Amniotic stem cell (primary cell): ENCODE measurements around the gene INTS13.
"Not testable (repeated sequence)": the region's sequence is repeated elsewhere in the genome, so short reads cannot be mapped to it uniquely, and the experiment has no call there.

Experiments
- DNase-seq: peaks from one replicate; lab custom pipeline; 2025; lab: John Stamatoyannopoulos, UW

INTS13 gene, protein sequence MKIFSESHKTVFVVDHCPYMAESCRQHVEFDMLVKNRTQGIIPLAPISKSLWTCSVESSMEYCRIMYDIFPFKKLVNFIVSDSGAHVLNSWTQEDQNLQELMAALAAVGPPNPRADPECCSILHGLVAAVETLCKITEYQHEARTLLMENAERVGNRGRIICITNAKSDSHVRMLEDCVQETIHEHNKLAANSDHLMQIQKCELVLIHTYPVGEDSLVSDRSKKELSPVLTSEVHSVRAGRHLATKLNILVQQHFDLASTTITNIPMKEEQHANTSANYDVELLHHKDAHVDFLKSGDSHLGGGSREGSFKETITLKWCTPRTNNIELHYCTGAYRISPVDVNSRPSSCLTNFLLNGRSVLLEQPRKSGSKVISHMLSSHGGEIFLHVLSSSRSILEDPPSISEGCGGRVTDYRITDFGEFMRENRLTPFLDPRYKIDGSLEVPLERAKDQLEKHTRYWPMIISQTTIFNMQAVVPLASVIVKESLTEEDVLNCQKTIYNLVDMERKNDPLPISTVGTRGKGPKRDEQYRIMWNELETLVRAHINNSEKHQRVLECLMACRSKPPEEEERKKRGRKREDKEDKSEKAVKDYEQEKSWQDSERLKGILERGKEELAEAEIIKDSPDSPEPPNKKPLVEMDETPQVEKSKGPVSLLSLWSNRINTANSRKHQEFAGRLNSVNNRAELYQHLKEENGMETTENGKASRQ

DNA sequence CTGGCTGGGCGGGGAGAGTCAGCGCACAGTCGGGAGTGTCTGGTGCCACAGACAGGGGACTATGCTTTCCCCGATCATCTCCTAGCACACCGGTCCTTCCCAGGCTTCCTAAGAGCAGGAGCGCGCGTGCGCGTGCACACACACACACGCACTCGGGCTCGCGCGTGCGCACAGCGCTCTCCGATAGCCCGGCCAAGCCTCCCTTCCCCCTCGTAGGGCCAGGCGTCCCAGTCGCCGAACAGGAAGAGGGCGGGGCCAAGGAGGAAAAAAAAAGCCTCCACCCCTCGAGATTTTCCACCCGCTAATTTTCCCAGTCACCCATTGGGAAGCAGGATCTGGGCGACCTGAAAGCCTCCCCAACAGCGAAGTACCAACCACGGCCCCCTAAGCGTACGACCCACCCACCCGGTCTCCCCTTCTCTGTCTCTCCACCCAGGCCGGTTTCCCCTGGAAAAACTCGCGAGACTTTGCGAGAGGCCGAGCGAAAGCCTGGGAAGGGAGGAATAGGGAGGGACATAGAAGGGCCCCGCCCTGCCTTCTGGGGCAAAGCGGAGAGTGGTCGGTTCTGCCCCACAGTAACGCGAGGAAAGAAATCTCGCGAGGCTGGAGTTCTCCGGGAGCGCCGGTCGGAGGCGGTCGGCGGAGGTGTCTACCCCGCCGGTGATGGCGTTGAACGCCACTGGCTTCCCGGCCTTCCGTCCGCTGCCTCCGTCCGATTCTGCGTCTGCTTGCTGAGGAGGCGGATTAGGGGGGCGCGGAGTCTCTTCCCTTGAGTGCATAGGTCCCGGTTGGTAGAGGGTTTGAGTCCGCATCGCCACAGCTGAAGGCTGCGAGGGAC lies at the start of gene INTS13, which contains the start of gene FGFR1OP2:
Gene INTS13, minus strand, starts transcription at position 119 of the 838 bp plus-strand sequence. CDS start 1,178 bp downstream, outside the sequence.
Gene FGFR1OP2, plus strand, starts transcription at position 608 of the 838 bp plus-strand sequence. CDS start 15,689 bp downstream, outside the sequence.
- peak; percentile 98 for DNase-seq

DNA sequence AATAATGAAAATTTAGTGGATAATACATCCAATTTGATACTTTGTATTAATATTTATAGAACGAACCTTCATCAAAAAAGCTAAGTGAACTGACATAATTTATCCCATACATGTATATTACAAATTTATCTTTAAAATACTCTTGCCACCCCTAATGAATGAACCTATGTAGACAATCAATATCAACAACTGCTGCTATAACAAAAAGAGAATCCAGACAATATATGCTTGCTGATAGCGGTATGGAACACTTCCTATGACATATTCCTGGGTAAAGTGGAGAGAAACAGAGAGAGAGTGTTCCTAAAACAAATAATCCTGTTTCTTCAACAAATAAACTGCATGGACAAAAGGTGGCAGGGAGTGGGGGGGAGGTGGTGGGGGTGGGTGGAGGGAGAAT lies 45.1 kb upstream of the INTS13 start:
- DNase-seq: no peak

DNA sequence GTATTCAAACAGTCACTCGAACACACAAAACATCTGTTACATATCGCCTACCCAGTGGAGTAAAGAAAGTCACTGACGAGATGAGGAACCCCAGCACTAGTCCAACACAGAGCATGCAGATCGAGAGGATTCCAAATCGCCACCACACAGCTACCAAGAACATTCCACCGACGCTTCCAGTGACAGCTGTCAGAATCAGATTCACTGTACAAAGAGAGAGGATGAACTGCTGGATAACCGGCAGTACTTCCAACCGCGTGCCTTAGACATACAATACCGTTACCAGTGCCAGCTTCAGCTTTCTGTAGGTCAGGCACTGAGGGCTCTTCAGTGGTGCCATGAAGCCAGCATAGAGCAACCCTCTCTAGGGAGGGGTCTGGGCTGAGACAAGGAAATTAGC lies 42.0 kb upstream of the INTS13 start:
- DNase-seq: no peak

DNA sequence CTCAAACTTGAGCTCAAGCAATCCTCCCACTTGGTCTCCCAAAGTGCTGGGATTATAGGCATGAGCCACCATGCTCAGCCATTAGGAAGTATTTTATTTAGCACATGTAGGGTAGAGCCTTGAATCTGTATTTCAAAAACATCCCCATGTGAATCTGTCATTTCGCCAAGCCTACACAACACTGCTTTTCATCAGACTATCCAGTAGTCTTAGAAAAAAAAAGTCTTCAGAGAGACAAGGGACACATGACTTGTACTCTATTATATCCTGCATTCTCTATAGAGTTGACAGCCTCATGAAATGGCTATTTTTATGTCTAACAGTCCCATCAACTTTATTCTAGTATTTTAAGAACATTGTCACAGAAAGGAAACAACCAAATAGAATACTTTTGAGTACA lies 41.0 kb upstream of the INTS13 start:
- DNase-seq: no peak

DNA sequence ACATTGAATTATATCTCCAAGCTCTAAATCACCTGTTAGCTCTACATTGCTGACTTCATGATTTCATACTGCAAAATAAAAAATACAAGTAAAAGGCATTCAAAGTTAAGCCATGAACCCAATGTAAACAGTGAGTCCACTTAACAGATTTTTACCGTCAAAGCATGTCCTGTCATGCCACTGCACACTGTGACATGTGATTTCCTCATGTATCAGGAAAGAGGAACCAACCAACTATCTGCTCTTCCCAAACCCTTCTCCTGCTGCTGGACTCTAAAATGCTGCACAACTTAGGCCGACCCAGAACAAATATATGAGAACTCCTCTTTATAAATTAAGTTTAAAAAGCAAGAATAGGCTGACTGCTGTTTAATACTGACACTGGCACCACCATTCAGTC lies 38.9 kb upstream of the INTS13 start:
- no peak for DNase-seq

DNA sequence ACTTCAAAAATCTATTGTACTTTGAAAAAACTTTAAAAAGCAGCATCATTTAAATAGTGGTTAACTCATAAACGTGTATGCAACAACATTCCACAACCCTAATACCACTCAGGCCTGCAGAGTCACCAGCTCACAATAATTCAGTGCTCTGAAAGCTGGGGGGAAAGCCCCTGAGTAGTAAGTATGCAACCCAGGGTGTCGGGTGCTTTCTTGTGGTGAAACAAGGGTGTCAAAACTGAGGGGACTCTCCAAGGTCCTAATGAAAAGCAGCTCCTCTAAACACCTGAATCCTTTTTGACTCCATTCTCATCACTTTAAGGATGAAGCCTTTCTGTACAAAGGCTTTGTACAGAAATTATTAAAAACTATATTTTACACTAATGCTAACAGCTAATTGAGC lies 34.2 kb upstream of the INTS13 start:
- DNase-seq: no peak

DNA sequence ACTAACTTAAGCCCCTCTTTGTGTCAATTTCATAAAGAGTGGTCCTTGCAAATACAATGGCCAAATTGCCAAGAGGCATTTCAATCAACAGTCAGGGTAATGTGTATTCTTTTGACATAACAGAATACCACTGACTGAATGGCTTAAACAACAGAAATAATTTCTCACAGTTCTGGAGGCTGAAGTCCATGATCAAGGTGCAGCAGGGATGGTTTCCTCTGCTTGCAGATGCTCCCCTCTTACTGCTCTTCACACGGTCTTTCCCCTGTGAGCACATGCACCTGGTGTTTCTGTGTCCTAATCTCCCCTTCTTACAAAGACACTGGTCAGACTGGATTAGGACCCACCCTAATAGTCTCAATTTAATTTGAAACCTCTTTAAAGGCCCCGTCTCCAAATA lies 32.4 kb upstream of the INTS13 start:
- no peak for DNase-seq

DNA sequence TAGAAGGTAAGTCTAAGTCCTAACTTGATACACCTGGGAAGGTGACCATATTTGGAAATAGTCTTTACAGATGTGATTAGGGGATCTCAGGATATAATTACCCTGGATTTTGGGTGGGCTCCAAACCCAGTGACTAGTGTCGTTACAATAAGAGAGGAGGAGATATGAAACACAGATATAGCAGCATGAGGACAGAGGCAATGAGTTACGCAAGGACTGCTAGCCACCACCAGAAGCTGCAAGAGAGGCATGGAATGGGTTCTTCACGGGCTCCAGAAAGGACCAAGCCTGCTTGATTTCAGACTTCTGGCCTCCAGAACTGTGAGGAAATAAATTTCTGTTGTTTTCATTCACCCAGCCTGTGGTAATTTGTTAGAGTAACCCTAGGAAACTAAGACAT lies 29.1 kb upstream of the INTS13 start:
- no peak for DNase-seq

DNA sequence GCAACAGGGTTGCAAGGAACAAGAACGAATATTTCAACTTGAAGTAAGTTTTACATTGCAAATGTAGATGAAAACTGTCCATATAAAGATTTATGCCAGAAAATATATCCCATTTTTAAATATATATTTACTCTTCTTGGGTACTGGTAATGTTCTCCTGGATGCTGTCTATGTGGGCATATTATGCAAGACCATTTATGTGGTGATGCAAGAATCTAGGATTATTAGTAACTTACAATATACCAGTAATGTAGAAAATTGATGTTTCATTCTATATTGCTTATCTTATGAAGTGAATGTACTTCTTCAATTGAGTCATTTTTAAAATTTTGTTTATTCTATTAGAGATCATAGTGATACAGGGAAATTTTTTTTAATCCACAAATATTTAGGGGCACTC lies 25.6 kb upstream of the INTS13 start:
- DNase-seq: no peak

DNA sequence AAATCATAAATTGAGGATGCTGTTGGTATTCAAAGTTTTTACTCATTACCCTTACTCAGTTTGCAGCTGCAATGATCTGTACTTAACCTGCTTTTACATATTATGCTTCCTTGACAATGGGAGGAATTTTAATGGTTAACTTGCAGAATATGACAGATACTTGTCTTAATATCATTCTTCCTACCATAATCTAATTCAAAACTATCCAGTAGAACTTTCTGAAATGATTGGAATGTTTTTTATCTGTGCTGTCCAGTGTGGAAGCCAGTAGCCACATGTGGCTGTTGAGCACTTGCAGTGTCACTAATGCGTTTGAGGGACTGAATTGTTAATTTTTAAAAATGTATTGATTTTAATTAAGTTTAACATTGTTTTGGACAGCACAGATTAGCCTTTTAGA lies 24.0 kb upstream of the INTS13 start:
- no peak for DNase-seq

DNA sequence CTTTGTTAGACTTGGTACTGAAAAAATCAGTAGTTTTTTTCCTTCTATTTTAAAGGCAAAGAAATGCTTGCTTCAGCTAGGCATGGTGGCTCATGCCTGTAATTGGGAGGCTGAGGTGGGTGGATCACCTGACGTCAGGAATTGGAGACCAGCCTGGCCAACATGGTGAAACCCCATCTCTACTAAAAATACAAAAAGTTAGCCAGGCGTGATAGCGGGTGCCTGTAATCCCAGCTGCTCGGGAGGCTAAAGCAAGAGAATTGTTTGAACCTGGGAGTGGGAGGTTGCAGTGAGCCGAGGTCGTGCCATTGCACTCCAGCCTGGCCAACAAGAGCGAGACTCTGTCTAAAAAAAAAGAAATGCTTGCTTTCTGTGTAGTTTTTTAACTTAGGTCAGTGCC lies 23.6 kb upstream of the INTS13 start:
- DNase-seq: not testable (repeated sequence)

DNA sequence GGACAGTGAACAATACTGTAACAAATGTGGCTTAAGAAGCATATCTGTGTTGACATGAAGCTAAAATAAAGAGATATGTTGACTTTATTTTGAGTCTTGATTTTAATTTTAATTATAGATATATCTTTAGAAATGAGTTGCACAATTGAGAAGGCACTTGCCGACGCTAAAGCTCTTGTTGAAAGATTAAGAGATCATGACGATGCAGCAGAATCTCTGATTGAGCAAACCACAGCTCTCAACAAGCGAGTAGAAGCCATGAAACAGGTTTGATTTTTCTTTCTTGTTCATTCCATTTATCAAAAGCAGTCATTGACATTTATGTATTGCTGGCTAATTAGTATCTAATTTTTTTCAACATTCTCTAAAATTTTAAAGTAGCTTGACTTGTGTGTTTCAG lies 16.2 kb upstream of the INTS13 start:
- no peak for DNase-seq

DNA sequence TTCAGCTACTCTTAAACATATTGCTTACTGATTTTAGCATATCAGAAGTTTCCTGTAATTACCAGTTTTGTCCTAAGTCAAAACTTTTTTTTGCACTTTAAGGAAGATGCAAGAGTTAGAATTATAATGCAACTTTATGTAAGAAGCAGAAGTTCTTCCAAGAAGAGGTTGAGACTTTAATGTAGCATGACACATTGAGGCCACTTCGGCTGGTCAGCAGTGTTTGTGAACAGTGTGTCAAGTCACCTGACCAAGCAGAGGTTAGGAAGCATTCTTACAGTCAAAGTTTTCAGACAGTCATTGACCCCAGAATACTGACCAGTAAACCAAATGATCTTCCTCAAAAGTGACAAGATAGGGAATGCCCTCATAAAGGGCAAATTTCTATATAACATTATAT lies 15.7 kb upstream of the INTS13 start:
- no peak for DNase-seq

DNA sequence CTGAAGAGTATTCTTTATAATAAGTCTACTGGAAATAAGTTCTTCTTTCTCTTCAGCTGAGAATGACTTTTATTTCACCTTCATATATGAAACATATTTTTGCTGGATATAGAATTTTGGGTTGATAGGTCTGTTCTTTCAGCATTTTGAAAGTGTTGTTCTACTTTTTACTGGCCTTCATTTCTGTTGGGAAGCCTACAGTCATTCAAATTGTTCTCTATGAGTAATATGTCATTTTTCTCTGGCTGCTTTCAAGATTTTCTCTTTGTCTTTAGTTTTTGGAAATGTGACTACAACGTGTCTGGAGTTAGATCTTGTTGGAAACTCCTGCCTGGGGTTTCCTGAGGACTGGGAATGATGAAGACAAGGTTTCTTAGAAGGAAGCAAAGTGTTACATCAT lies 10.5 kb upstream of the INTS13 start:
- no peak for DNase-seq

DNA sequence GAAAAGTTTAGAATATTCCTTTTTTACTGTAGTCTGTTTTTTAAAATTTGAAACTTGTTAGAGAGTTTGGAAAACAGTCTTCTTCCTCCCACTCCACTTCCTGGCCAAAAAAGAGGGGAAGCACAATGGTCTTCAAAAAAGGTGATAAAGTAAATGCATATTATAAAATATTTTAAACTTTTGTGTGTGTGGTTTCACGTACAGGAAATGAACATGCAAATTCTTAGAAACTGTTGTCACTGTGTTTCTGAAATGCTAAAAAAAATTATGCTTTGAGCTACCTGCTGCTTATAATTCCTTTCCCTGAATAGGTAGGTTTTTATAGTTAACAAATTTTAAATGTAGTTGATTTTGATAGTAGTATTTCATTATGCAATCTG lies 3.4 kb upstream of the INTS13 start:
- no peak for DNase-seq

DNA sequence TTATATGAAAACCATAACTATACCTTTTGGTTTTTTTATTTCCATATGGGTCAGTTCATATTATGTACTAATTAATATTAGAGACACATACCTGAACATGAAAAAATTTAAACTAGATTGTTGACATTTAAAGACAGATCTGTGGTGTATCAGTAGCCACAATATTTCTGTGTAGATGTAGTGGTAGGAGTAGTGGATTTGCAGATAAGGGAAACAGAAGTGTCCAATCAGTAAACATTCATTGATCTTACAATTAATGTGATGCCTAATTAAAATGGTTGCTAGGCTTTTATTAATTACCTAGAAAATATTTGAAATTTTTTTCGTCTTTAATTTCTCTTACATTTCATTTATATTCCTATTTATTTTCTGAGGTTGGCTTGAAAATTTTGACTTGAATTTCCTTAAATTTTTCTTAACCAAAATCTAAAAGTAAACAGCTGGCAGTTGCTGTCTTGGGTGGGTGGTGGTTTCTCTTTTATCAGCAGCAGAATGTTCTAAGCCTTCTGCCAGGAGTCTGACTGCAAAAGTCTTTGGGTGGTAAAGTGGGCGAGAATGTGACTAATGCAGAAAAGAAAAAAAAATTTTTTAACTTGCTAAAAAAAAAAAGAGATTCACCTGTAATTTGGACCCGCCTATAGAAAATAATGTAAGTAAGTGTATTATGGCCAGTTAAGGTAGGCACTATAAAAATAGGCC lies 2.9 kb upstream of the INTS13 start:
- DNase-seq: no peak

DNA sequence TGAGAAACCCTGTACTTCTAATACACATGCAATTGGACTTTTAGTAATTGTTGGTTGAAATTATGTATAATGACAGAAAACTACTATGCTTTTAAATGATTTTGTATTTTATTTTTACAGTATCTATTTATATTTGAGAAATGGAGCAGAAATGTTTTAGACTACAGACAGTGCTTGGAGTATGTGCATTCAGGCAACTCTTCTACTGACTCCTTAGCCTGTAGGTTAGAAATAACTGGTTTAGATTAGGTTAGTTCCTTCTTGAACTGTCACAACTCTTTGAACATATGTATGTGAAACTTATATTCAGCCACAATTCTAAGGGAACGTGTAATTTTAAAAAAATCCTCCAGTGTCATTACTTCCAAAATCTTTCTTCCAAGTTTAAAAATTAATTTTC lies 2.2 kb upstream of the INTS13 start:
- no peak for DNase-seq

DNA sequence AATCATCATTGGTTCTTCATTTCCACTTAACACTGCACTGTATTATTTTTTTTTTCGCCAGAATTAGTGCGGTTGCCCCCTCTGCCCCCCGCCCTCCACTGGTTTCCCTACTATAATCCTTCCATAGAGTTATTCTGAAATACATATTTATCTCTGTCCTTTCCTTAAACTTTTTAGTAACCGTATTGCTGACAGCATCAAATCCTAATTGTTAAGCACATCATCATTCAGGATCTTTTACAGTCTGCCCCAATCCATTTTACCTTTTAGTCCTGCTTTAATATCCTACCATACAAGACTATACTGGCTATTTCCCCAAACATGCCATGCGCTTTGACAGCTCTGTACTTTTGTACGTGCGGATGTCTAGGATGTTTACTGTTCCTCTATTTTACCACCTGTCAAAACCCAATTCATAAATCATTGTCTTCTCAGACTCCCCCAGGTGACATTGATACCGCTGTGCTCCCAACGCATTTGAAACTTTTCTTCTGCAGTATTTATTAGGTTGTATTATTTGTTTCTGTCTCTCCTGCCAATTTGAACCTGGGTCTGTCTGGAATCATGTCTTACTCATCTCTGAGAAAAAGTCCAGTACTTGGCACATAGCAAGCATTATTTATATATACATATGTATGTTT lies 1.5 kb upstream of the INTS13 start:
- DNase-seq: no peak

DNA sequence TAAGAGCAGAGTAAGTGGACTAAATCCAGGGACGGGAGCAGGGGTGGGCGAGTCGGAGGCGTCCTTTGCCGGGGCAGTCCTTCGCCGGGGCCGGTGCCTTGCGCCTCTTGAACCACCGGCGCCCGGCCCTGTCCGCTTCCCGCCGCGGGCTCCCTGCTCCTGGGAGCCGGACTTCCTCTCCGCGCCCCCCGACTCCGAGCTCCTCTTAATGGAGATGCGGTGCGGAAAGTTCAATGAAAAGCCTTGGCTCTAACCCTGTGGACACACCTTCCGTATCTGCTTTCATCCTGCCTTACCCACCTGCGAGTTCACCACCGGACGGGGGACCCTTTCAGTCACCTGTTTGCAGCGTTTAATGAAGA lies 901 bp upstream of the INTS13 start:
- DNase-seq: no peak

DNA sequence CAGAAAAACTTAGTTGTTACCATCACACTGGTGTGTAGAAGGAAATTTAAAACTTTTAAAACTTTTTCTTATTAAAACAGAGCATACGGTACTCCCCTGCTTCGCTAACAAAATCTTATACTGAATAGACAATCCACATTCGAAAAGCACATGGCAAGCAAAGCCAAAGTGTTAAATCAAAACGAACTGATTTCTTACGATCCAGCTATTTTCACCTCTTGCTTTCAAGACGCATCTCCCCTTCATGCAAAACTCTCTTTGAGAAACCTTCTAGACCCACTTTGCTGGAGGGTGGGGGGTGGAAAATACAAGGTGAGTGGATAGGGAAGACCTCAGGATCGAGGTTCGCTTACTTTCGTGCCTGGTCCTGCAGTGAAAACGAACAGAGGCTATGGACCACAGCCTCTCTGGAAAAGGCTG lies 328 bp downstream of the INTS13 start:
- DNase-seq: no peak
